Upper lobe of left lung (tissue), 4 donors: ENCODE measurements around the gene GSG1.

ENCODE experiments used
- POLR2A ChIP-seq, 4 donors: fragments of 450-650 bp; IDR thresholded peaks; one replicate each; pipeline ENCODE4 v1.5.1; 2016 to 2017; ENCODE audit warnings: antibody characterized with exemption in 4 of 4, mild to moderate bottlenecking in 2 of 4
- TF ChIP-seq, protein P1 (sequence below), 6 experiments: fragments of 450-650 bp in 4 of 6; fragments of 200-600 bp in 2 of 6; sonication (generic) in 2 of 6; IDR thresholded peaks; one replicate each; pipeline ENCODE4 v1.5.1; 2016 to 2019; ENCODE audit warnings: antibody characterized with exemption in 6 of 6

GRCh38 chr12:13144266-13144828 lies 40.9 kb upstream of the GSG1 start:
- no peak for TF ChIP-seq POLR2A (IDR thresholded peaks at IDR 0.05)
- TF ChIP-seq, protein P1, sequence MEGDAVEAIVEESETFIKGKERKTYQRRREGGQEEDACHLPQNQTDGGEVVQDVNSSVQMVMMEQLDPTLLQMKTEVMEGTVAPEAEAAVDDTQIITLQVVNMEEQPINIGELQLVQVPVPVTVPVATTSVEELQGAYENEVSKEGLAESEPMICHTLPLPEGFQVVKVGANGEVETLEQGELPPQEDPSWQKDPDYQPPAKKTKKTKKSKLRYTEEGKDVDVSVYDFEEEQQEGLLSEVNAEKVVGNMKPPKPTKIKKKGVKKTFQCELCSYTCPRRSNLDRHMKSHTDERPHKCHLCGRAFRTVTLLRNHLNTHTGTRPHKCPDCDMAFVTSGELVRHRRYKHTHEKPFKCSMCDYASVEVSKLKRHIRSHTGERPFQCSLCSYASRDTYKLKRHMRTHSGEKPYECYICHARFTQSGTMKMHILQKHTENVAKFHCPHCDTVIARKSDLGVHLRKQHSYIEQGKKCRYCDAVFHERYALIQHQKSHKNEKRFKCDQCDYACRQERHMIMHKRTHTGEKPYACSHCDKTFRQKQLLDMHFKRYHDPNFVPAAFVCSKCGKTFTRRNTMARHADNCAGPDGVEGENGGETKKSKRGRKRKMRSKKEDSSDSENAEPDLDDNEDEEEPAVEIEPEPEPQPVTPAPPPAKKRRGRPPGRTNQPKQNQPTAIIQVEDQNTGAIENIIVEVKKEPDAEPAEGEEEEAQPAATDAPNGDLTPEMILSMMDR (IDR thresholded peaks at IDR 0.05), result no peak
